ENCODE results near the gene CARMIL1. TPM values are rescaled to one million over a fixed set of nuclear protein-coding genes. Genes with fewer than 3 reads are reported as not detected.

CARMIL1 gene
- total RNA-seq, 3 donors from 2014 or later: 23.6 to 53.0 (median 33.5) TPM

DNA sequence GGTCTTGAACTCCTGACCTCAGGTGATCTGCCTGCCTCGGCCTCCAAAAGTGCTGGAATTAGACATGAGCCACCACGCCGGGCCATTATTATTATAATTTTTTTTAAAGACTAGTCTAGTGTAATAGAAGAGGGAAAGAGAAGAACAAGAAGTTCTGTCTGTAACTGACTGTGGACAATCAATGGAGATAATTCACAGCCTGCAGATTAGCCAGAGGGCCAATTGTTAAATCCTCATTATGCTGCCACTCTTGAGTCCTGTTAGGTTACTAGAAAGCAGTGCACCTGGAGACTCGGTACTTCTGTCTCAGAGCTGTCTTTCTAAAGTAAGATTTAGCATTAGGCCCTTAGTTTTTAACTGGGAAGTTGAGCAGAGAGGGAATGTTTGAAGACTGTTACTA lies 37.5 kb downstream of the CARMIL1 start:
- Histone ChIP-seq H3K27ac (no peak overlapping the region), H3K27me3 (no peaks in the 10 kb centered on the region), H3K4me1 (peaks cover 0 to 3% of the 10 kb centered on the region in 2 donors), H3K36me3 (no peaks in the 10 kb centered on the region), H3K9me3 (no peaks in the 10 kb centered on the region), H3K4me3 (no peak overlapping the region)
- intact Hi-C loops (cut with DNase I; ENCODE audit: low total_unique reads): no loop called here
- TF ChIP-seq POLR2AphosphoS5 (IDR thresholded peaks at IDR 0.05) (no peak), CTCF (IDR thresholded peaks at IDR 0.05) (no peak), POLR2A (IDR thresholded peaks at IDR 0.05) (no peak)
- no peak for DNase-seq (ENCODE audit: low spot score in 2 of 2)

DNA sequence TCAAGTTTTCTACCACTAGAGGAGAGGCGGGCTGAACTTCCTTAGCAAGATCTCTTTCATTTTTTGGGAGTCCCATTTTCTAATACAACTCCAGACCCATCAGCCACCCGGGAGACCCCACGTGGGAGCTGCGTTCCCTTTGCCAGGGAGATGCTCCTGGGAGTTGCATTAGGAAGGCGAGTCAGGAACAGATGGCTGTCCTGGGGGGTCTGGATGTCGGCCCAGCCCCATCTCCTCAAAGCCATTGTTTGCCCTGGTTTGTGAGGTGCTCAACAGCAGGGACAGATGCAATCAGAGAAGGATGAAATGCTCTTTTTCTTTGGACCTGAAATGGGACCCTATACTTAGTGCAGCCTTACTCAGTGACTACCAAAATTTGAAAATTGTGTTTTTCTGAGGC lies 39.4 kb downstream of the CARMIL1 start:
- Histone ChIP-seq H3K27ac (no peak overlapping the region), H3K27me3 (no peaks in the 10 kb centered on the region), H3K36me3 (no peaks in the 10 kb centered on the region), H3K4me1 (no peaks in the 10 kb centered on the region), H3K4me3 (no peak overlapping the region), H3K9me3 (no peaks in the 10 kb centered on the region)
- intact Hi-C loops (cut with DNase I; ENCODE audit: low total_unique reads): no loop called here
- no peak for DNase-seq (ENCODE audit: low spot score in 2 of 2)
- no peak for TF ChIP-seq CTCF (IDR thresholded peaks at IDR 0.05)
- no peak for TF ChIP-seq POLR2A (IDR thresholded peaks at IDR 0.05)
- TF ChIP-seq POLR2AphosphoS5 (IDR thresholded peaks at IDR 0.05): no peak

DNA sequence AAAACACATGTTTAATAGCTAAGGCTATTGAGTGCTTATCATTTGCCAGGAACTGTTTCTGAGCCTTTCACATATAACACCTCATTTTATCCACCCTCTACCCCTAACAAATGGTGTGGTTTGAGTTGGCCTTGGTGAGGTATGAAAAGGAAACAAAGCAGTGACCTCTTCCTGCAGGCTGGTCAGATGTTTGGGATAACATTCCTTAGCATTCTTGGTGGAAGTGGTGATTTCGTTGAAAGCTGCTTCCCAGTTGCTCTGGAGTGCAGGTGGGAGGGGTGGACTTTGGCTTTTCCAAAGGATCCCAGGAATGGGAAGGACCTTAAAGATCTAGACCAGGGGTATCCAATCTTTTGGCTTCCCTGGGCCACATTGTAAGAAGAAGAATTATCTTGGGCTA lies 41.3 kb downstream of the CARMIL1 start:
- H3K36me3 ChIP-seq: no peaks in the 10 kb centered on the region
- no peaks in the 10 kb centered on the region for H3K4me1 ChIP-seq
- H3K9me3 ChIP-seq: no peaks in the 10 kb centered on the region
- H3K4me3 ChIP-seq: no peak overlapping the region
- intact Hi-C loops (cut with DNase I; ENCODE audit: low total_unique reads): no loop called here
- H3K27me3 ChIP-seq: no peaks in the 10 kb centered on the region
- no peak overlapping the region for H3K27ac ChIP-seq
- TF ChIP-seq POLR2A (IDR thresholded peaks at IDR 0.05) (no peak), POLR2AphosphoS5 (IDR thresholded peaks at IDR 0.05) (no peak)
- no peak for DNase-seq (ENCODE audit: low spot score in 2 of 2)

DNA sequence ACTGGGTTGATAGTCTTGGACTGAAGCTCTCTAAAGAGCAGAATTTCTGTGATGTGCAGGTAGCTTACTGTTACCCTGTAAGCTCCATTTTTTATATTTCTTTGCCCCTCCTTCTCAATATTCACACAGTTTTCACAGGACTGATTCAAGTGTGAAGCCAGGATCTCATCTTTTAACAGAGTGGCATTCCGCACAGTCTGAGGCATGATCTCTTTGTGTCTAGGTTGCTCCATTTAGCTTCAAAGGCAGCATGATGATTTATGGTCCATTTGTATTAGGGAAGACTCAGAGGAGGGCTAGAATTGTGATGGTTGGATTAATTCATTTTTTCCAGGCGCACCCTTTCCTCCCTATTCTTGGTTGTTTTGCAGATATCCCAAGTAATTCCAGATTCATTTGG lies 43.5 kb downstream of the CARMIL1 start:
- intact Hi-C loops (cut with DNase I; ENCODE audit: low total_unique reads): no loop called here
- no peaks in the 10 kb centered on the region for H3K36me3 ChIP-seq
- H3K27me3 ChIP-seq: no peaks in the 10 kb centered on the region
- H3K4me3 ChIP-seq: no peak overlapping the region
- no peaks in the 10 kb centered on the region for H3K4me1 ChIP-seq
- no peak for DNase-seq (ENCODE audit: low spot score in 2 of 2)
- no peak for TF ChIP-seq POLR2AphosphoS5 (IDR thresholded peaks at IDR 0.05)
- no peaks in the 10 kb centered on the region for H3K9me3 ChIP-seq
- no peak overlapping the region for H3K27ac ChIP-seq

GRCh38 chr6:25324066-25324762 lies 45.0 kb downstream of the CARMIL1 start:
- Histone ChIP-seq H3K9me3 (no peaks in the 10 kb centered on the region), H3K27ac (no peak overlapping the region), H3K4me3 (no peak overlapping the region), H3K36me3 (no peaks in the 10 kb centered on the region), H3K4me1 (no peaks in the 10 kb centered on the region), H3K27me3 (no peaks in the 10 kb centered on the region)
- intact Hi-C loops (cut with DNase I; ENCODE audit: low total_unique reads): no loop called here
- DNase-seq (ENCODE audit: low spot score in 2 of 2): no peak
- no peak for TF ChIP-seq CTCF (IDR thresholded peaks at IDR 0.05)
- no peak for TF ChIP-seq POLR2A (IDR thresholded peaks at IDR 0.05)
- TF ChIP-seq POLR2AphosphoS5 (IDR thresholded peaks at IDR 0.05): no peak

DNA sequence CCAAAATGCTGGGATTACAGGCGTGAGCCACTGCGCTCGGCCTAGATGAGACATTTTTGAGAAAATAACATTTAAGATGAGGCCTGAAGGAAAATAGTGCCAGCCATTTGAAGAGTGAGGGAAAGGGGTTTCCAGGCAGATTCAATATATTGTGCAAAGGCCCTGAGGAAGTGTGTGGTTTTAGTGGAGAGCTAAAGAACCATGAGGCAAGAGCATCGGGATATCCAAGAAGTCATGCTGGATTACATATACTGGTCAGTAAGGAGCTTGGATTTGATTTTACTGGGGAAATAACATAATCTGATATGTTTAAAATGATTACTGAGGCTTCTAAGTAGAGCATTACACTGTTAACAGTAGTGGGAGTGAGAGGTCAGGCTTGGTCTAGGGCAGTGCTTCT lies 47.0 kb downstream of the CARMIL1 start:
- Histone ChIP-seq H3K27me3 (no peaks in the 10 kb centered on the region), H3K4me3 (no peak overlapping the region), H3K36me3 (no peaks in the 10 kb centered on the region), H3K4me1 (no peaks in the 10 kb centered on the region), H3K9me3 (no peaks in the 10 kb centered on the region), H3K27ac (no peak overlapping the region)
- intact Hi-C loops (cut with DNase I; ENCODE audit: low total_unique reads): no loop called here
- TF ChIP-seq POLR2AphosphoS5 (IDR thresholded peaks at IDR 0.05) (no peak), CTCF (IDR thresholded peaks at IDR 0.05) (no peak), POLR2A (IDR thresholded peaks at IDR 0.05) (no peak)
- no peak for DNase-seq (ENCODE audit: low spot score in 2 of 2)

Measured in breast epithelium (tissue), 4 donors.